Loucy (cell line): ENCODE results near the gene USP38.
"Not testable (repeated sequence)": the region's sequence is repeated elsewhere in the genome, so short reads cannot be mapped to it uniquely, and the experiment has no call there.

ENCODE experiments used
- CTCF ChIP-seq: fragments of 200-600 bp; sonication (generic); conservative IDR thresholded peaks from 2 replicates; pipeline ENCODE4 v1.5.1; 2014; ENCODE audit warnings: mild to moderate bottlenecking, antibody characterized with exemption, low read length
- EZH2phosphoT487 ChIP-seq: fragments of 200-600 bp; IDR thresholded peaks from 2 replicates; pipeline ENCODE4 v1.6.1; 2018; ENCODE audit warnings: antibody characterized with exemption, mild to moderate bottlenecking, moderate library complexity, borderline replicate concordance

GRCh38 chr4:143267690-143268089 lies 83.0 kb downstream of the USP38 start:
- TF ChIP-seq CTCF, EZH2phosphoT487: not testable (repeated sequence)
